Measurements from ENCODE around the gene TMEM82.

Gene TMEM82

DNA sequence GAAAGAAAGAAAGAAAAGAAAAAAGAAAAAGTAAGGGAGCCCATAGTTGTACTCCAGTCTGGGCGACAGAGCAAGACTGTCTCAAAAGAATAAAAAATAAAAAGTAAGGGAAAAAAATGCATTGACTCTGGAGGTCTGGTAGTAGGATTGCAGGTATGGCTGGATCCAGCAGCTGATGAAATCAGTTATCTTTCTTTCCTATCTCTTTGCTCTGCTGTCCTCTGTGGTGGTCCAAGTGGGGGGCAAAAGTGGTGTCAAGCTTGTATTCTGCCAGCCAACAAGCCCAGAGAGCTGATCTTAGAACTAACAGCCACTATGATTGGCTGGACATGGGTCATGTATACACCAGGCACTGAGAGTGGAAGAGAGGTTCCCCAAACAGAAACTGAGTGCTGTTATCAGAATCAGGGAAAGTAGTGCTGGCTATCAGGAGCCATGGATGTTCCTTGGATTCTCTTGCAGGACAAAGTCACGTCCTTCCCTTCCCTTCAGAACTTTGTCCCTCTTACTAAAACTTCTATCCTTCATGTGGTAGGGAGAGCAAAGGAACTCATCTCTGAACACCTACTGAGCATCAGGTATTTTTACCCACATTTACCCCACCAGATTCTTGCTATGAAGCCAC lies 12.8 kb downstream of the TMEM82 start:
- Histone ChIP-seq H3K9ac (ENCODE audit: low read depth in 1 of 2, low read length in 2 of 2) (no peak overlapping the region), H3K4me3 (ENCODE audit: low read length in 2 of 2) (no peak overlapping the region), H3K27me3 (ENCODE audit: control insufficient read depth in 2 of 2, insufficient read depth in 2 of 2, low read length in 2 of 2) (peaks cover 0 to 4% of the 10 kb centered on the region in 2 donors), H3K4me1 (ENCODE audit: control insufficient read depth in 2 of 2, insufficient read depth in 2 of 2, low read length in 2 of 2) (peaks cover 19 to 33% of the 10 kb centered on the region in 2 donors), H3K27ac (ENCODE audit: low read depth in 2 of 2, low read length in 2 of 2) (no peak overlapping the region), H3K9me3 (ENCODE audit: control insufficient read depth in 2 of 2, low read length in 2 of 2) (no peaks in the 10 kb centered on the region), H3K36me3 (ENCODE audit: control insufficient read depth in 2 of 2, insufficient read depth in 2 of 2, low read length in 2 of 2) (no peaks in the 10 kb centered on the region)

- Histone ChIP-seq H3K9me3 (ENCODE audit: control insufficient read depth in 2 of 2, low read length in 2 of 2) (no peaks in the 10 kb centered on the region), H3K36me3 (ENCODE audit: control insufficient read depth in 2 of 2, insufficient read depth in 2 of 2, low read length in 2 of 2) (no peaks in the 10 kb centered on the region), H3K4me1 (ENCODE audit: control insufficient read depth in 2 of 2, insufficient read depth in 2 of 2, low read length in 2 of 2) (peaks cover 19 to 36% of the 10 kb centered on the region in 2 donors), H3K27ac (ENCODE audit: low read depth in 2 of 2, low read length in 2 of 2) (peak overlapping the region in 1 of 2 donors; percentile 89), H3K27me3 (ENCODE audit: control insufficient read depth in 2 of 2, insufficient read depth in 2 of 2, low read length in 2 of 2) (peaks cover 0 to 4% of the 10 kb centered on the region in 2 donors), H3K9ac (ENCODE audit: low read depth in 1 of 2, low read length in 2 of 2) (peak overlapping the region in 1 of 2 donors; percentile 30), H3K4me3 (ENCODE audit: low read length in 2 of 2) (peak overlapping the region in 1 of 2 donors; percentile 75)
These were observed 13.3 kb downstream of the TMEM82 start for GRCh38 chr1:15755646-15756040.

- H3K9ac ChIP-seq (ENCODE audit: low read depth in 1 of 2, low read length in 2 of 2), result peak overlapping the region; percentile 90 to 95
- H3K36me3 ChIP-seq (ENCODE audit: control insufficient read depth in 2 of 2, insufficient read depth in 2 of 2, low read length in 2 of 2), result peaks cover 0 to 4% of the 10 kb centered on the region in 2 donors
- peak overlapping the region; percentile 89 to 91 for H3K27ac ChIP-seq (ENCODE audit: low read depth in 2 of 2, low read length in 2 of 2)
- H3K4me1 ChIP-seq (ENCODE audit: control insufficient read depth in 2 of 2, insufficient read depth in 2 of 2, low read length in 2 of 2), result peaks cover 23 to 43% of the 10 kb centered on the region in 2 donors
- peak overlapping the region; percentile 75 to 82 for H3K4me3 ChIP-seq (ENCODE audit: low read length in 2 of 2)
- peaks cover 0 to 4% of the 10 kb centered on the region in 2 donors for H3K27me3 ChIP-seq (ENCODE audit: control insufficient read depth in 2 of 2, insufficient read depth in 2 of 2, low read length in 2 of 2)
- H3K9me3 ChIP-seq (ENCODE audit: control insufficient read depth in 2 of 2, low read length in 2 of 2), result no peaks in the 10 kb centered on the region
These were observed 14.1 kb downstream of the TMEM82 start for GRCh38 chr1:15756143-15757015.

DNA sequence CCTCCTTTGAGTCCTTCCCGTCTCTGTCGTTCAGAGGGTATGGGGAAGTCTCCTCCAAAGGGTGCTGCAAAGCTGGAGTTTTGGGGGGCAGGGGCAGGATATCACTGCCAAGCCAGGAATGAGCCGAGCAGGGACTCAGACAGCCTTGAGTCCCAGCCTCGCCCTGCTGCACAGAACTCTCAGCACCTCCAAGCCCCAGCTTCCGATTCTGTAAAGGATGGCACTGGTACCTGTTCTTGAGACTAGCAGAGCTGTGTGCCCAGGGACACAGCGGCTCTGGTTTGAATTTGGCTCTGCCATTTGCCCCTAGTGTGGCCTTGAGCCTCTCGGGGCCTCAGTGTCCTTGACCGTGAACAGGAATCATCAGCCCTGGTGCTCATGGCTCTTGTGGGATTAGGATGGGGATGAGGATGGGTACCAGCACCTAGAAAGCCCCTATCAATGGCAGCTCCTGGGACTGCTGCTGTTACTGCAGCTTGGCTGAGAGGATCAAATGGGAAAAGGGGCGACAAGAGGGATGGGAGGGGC lies 14.8 kb downstream of the TMEM82 start:
- Histone ChIP-seq H3K27ac (ENCODE audit: low read depth in 2 of 2, low read length in 2 of 2) (peak overlapping the region; percentile 89 to 91), H3K36me3 (ENCODE audit: control insufficient read depth in 2 of 2, insufficient read depth in 2 of 2, low read length in 2 of 2) (peaks cover 0 to 4% of the 10 kb centered on the region in 2 donors), H3K4me3 (ENCODE audit: low read length in 2 of 2) (peak overlapping the region; percentile 75 to 82), H3K9ac (ENCODE audit: low read depth in 1 of 2, low read length in 2 of 2) (peak overlapping the region; percentile 90 to 95), H3K27me3 (ENCODE audit: control insufficient read depth in 2 of 2, insufficient read depth in 2 of 2, low read length in 2 of 2) (peaks cover 0 to 4% of the 10 kb centered on the region in 2 donors), H3K9me3 (ENCODE audit: control insufficient read depth in 2 of 2, low read length in 2 of 2) (no peaks in the 10 kb centered on the region), H3K4me1 (ENCODE audit: control insufficient read depth in 2 of 2, insufficient read depth in 2 of 2, low read length in 2 of 2) (peaks cover 25 to 49% of the 10 kb centered on the region in 2 donors)

- Histone ChIP-seq H3K27me3 (ENCODE audit: control insufficient read depth in 2 of 2, insufficient read depth in 2 of 2, low read length in 2 of 2) (peaks cover 0 to 4% of the 10 kb centered on the region in 2 donors), H3K4me1 (ENCODE audit: control insufficient read depth in 2 of 2, insufficient read depth in 2 of 2, low read length in 2 of 2) (peaks cover 25 to 49% of the 10 kb centered on the region in 2 donors), H3K36me3 (ENCODE audit: control insufficient read depth in 2 of 2, insufficient read depth in 2 of 2, low read length in 2 of 2) (peaks cover 0 to 6% of the 10 kb centered on the region in 2 donors), H3K9me3 (ENCODE audit: control insufficient read depth in 2 of 2, low read length in 2 of 2) (no peaks in the 10 kb centered on the region), H3K9ac (ENCODE audit: low read depth in 1 of 2, low read length in 2 of 2) (peak overlapping the region; percentile 90 to 95), H3K4me3 (ENCODE audit: low read length in 2 of 2) (peak overlapping the region; percentile 75 to 82), H3K27ac (ENCODE audit: low read depth in 2 of 2, low read length in 2 of 2) (peak overlapping the region; percentile 89 to 91)
These were observed 15.5 kb downstream of the TMEM82 start for GRCh38 chr1:15757575-15758342.

DNA sequence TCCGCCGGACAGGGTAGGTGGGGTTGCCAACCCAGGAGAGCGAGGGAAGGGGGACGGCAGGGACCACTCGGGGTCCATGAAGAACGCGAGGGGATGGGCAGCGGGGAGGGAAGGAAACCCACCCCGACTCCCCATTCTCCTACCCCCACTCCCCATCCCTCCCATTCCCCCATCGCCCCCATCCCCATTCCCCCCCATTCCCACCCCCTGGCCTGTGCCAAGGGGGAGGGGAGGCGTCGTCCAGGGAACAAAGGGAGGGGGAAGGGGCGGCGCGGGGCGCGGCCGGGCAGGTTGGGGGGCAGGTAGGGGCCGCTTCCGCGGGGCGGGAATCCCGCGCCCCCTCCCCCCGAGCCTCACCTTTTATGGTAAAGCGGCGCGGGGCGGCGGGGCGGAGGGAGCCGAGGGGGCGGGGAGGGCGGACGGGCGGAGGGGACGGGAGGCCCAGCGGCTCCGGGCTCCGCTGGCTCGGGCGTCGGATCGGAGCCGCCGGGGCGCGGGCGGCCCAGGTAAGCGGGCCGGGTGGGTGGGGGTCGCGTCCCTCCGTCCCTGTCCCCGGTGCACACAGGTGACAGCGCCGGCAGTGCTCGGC lies 16.1 kb downstream of the TMEM82 start, which contains the start of gene FBLIM1:
Gene FBLIM1, plus strand, starts transcription at position 453 of the 589 bp plus-strand sequence. CDS start 6,189 bp downstream, outside the sequence.
- Histone ChIP-seq H3K27ac (ENCODE audit: low read depth in 2 of 2, low read length in 2 of 2) (peak within 1 kb of the TSS; percentile 89 to 91), H3K4me1 (ENCODE audit: control insufficient read depth in 2 of 2, insufficient read depth in 2 of 2, low read length in 2 of 2) (peaks cover 25 to 49% of the 10 kb centered on the region in 2 donors), H3K9me3 (ENCODE audit: control insufficient read depth in 2 of 2, low read length in 2 of 2) (no peaks in the 10 kb centered on the region), H3K9ac (ENCODE audit: low read depth in 1 of 2, low read length in 2 of 2) (peak within 1 kb of the TSS; percentile 90 to 95), H3K36me3 (ENCODE audit: control insufficient read depth in 2 of 2, insufficient read depth in 2 of 2, low read length in 2 of 2) (peaks cover 0 to 6% of the 10 kb centered on the region in 2 donors), H3K4me3 (ENCODE audit: low read length in 2 of 2) (peak within 1 kb of the TSS; percentile 75 to 82), H3K27me3 (ENCODE audit: control insufficient read depth in 2 of 2, insufficient read depth in 2 of 2, low read length in 2 of 2) (peaks cover 0 to 4% of the 10 kb centered on the region in 2 donors)

DNA sequence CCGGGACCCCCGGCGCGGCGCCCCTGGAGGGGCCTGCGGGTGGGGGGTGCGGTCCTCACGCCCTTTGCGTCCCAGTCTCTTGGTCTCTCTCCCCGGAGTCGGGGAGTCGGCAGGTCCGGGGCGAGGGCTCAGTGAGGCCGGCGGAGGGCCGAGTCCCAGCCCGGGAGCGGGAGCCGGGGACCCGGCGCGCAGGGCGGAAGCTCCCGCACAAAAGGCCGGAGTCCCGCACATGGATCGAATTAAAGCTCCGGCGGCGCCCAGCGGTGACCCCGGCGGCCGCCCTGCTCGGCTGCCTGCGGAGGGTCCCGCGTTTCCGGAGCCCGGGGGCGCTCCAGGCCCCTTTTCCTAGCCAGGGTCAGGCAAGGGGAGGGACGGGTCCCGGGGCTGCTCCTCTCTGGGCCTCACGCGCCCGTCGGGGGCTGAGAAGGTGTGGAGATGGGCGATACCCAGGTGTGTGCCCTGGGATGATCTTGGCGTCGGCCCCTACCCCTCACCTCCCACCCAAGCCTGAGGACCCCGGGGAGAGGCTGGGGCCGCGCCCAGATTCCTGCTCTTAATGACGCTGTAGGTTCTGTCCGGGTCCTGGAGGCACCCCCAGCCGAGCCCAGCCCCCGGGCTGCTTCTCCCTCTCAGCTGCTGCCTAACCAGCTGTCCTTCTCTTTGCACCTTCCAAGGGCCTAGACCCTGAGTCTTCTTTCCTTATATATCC lies 16.8 kb downstream of the TMEM82 start:
- peaks cover 0 to 4% of the 10 kb centered on the region in 2 donors for H3K27me3 ChIP-seq (ENCODE audit: control insufficient read depth in 2 of 2, insufficient read depth in 2 of 2, low read length in 2 of 2)
- H3K9me3 ChIP-seq (ENCODE audit: control insufficient read depth in 2 of 2, low read length in 2 of 2), result no peaks in the 10 kb centered on the region
- peaks cover 29 to 53% of the 10 kb centered on the region in 2 donors for H3K4me1 ChIP-seq (ENCODE audit: control insufficient read depth in 2 of 2, insufficient read depth in 2 of 2, low read length in 2 of 2)
- H3K36me3 ChIP-seq (ENCODE audit: control insufficient read depth in 2 of 2, insufficient read depth in 2 of 2, low read length in 2 of 2), result peaks cover 0 to 6% of the 10 kb centered on the region in 2 donors
- H3K27ac ChIP-seq (ENCODE audit: low read depth in 2 of 2, low read length in 2 of 2), result peak overlapping the region; percentile 56 to 74
- H3K4me3 ChIP-seq (ENCODE audit: low read length in 2 of 2), result peak overlapping the region; percentile 48 to 66
- H3K9ac ChIP-seq (ENCODE audit: low read depth in 1 of 2, low read length in 2 of 2), result peak overlapping the region; percentile 65 to 78

- Histone ChIP-seq H3K4me3 (ENCODE audit: low read length in 2 of 2) (peak overlapping the region in 1 of 2 donors; percentile 28), H3K9me3 (ENCODE audit: control insufficient read depth in 2 of 2, low read length in 2 of 2) (no peaks in the 10 kb centered on the region), H3K27ac (ENCODE audit: low read depth in 2 of 2, low read length in 2 of 2) (peak overlapping the region; percentile 65 to 74), H3K36me3 (ENCODE audit: control insufficient read depth in 2 of 2, insufficient read depth in 2 of 2, low read length in 2 of 2) (peaks cover 11 to 16% of the 10 kb centered on the region in 2 donors), H3K9ac (ENCODE audit: low read depth in 1 of 2, low read length in 2 of 2) (peak overlapping the region; percentile 9 to 31), H3K4me1 (ENCODE audit: control insufficient read depth in 2 of 2, insufficient read depth in 2 of 2, low read length in 2 of 2) (peaks cover 41 to 63% of the 10 kb centered on the region in 2 donors), H3K27me3 (ENCODE audit: control insufficient read depth in 2 of 2, insufficient read depth in 2 of 2, low read length in 2 of 2) (peaks cover 0 to 4% of the 10 kb centered on the region in 2 donors)
These were observed 18.4 kb downstream of the TMEM82 start for GRCh38 chr1:15760520-15761211.

Measured in mucosa of rectum (tissue), 2 donors.